K562 (cell line): ENCODE results near the gene USP7. TPM values are rescaled to one million over a fixed set of nuclear protein-coding genes. Genes with fewer than 3 reads are reported as not detected.
A peak's percentile ranks its signal among the peaks of the same experiment; 100 is the strongest.

Source experiments
- AFF4 ChIP-seq: sonication (generic); formaldehyde crosslinking; IDR thresholded peaks from 2 replicates; pipeline ENCODE4 v1.8.0; 2023; ENCODE audit warnings: mild to moderate bottlenecking, missing genetic modification reagents
- BCOR ChIP-seq: fragments of 450-650 bp; IDR thresholded peaks from 2 replicates; pipeline ENCODE4 v1.6.1; 2016
- CAMTA2 ChIP-seq: fragments of 250-450 bp; sonication (Bioruptor Pico); conservative IDR thresholded peaks from 2 replicates; pipeline ENCODE4 v1.5.1; 2022
- CHD4 ChIP-seq: fragments of 200-600 bp; sonication (generic); IDR thresholded peaks from 3 replicates; pipeline ENCODE4 v1.6.1; 2012; ENCODE audit warnings: low read depth, mild to moderate bottlenecking, mixed read lengths, low read length, inconsistent platforms; ENCODE audit not compliant: insufficient read depth, insufficient replicate concordance, poor library complexity, severe bottlenecking
- CREM ChIP-seq: IDR thresholded peaks from 2 replicates; pipeline ENCODE4 v1.6.1; 2014; ENCODE audit warnings: antibody characterized with exemption, low read depth
- E2F1 ChIP-seq: sonication (generic); formaldehyde crosslinking; IDR thresholded peaks from 2 replicates; pipeline ENCODE4 v1.8.1; 2023; ENCODE audit warnings: mild to moderate bottlenecking, missing genetic modification reagents, moderate library complexity
- ELF2 ChIP-seq: fragments of 250-450 bp; sonication (Bioruptor Pico); IDR thresholded peaks from 2 replicates; pipeline ENCODE4 v1.5.0; 2021; ENCODE audit warnings: mild to moderate bottlenecking
- ERF ChIP-seq: fragments of 450-650 bp; formaldehyde crosslinking; IDR thresholded peaks from 2 replicates; pipeline ENCODE4 v1.4.0; 2020; ENCODE audit warnings: mild to moderate bottlenecking, mixed read lengths
- FOXM1 ChIP-seq, 2 experiments: fragments of 450-650 bp in 1 of 2; sonication (generic) in 1 of 2; formaldehyde crosslinking in 1 of 2; IDR thresholded peaks; 2 replicates each; pipeline versions ENCODE4 v1.6.1 to v1.9.0; 2017 to 2022; ENCODE audit warnings: low read depth in 2 of 2, mild to moderate bottlenecking in 2 of 2, missing genetic modification reagents in 1 of 2, moderate library complexity in 1 of 2
- KDM4B ChIP-seq, 2 experiments: fragments of 450-650 bp in 1 of 2; sonication (generic) in 1 of 2; IDR thresholded peaks; 2 replicates each; pipeline ENCODE4 v1.6.1; 2016 to 2017; ENCODE audit warnings: borderline replicate concordance in 2 of 2, antibody characterized with exemption in 1 of 2, low read depth in 1 of 2, mild to moderate bottlenecking in 1 of 2
- MAZ ChIP-seq, 2 experiments: fragments of 450-650 bp in 1 of 2; sonication (generic) in 1 of 2; formaldehyde crosslinking; IDR thresholded peaks in 1 of 2; conservative IDR thresholded peaks in 1 of 2; 2 replicates each; pipeline versions ENCODE4 v1.4.0 to v1.5.0; 2020; ENCODE audit warnings: mild to moderate bottlenecking in 1 of 2, missing genetic modification reagents in 1 of 2
- PCBP1 ChIP-seq: fragments of 200-400 bp; formaldehyde crosslinking; IDR thresholded peaks from 2 replicates; pipeline ENCODE4 v1.6.1; 2018; ENCODE audit warnings: mild to moderate bottlenecking, low read depth, low read length; ENCODE audit not compliant: poor library complexity, severe bottlenecking
- SMARCA5 ChIP-seq: fragments of 450-650 bp; IDR thresholded peaks from 2 replicates; pipeline ENCODE4 v1.6.1; 2016
- SP1 ChIP-seq: sonication (generic); formaldehyde crosslinking; IDR thresholded peaks from 2 replicates; pipeline ENCODE4 v1.8.1; 2022; ENCODE audit warnings: mild to moderate bottlenecking, missing genetic modification reagents
- TCFL5 ChIP-seq: fragments of 250-450 bp; sonication (Bioruptor Pico); conservative IDR thresholded peaks from 2 replicates; pipeline ENCODE4 v1.6.1; 2021; ENCODE audit warnings: mild to moderate bottlenecking, moderate library complexity, matching md5 sums
- ZSCAN32 ChIP-seq: fragments of 450-650 bp; formaldehyde crosslinking; IDR thresholded peaks from 2 replicates; pipeline ENCODE4 v1.4.0; 2020; ENCODE audit warnings: mild to moderate bottlenecking, moderate library complexity
- polyA plus RNA-seq, 8 experiments: library from polyadenylated mRNA; depleted of rRNA in 4 of 8; stranded (reverse) in 5 of 8; unstranded in 3 of 8; fragments of >200 nt; fragmentation: Nextera tagmentation in 2 of 8; fragmentation: Illumina TruSeq in 1 of 8; extraction: Ambion mirVana in 2 of 8; extraction: Trizol in 1 of 8; gene quantifications; 2 replicates each; pipeline versions ENCODE4 v1.2.1 to v1.2.3, GENCODE V29; 2011 to 2014; ENCODE audit warnings: inconsistent platforms in 1 of 8, missing spikeins in 1 of 8
- total RNA-seq, 7 experiments: library from RNA; depleted of rRNA in 6 of 7; stranded (reverse); fragments of >200 nt in 6 of 7; fragmentation: Illumina TruSeq in 2 of 7; extraction: Trizol in 2 of 7; gene quantifications; 2 replicates each; pipeline versions ENCODE4 v1.2.1 to v1.2.3, GENCODE V29; 2011 to 2021; ENCODE audit warnings: low replicate concordance in 1 of 7
- TF ChIP-seq, protein P1 (sequence below): fragments of 450-650 bp; IDR thresholded peaks from 2 replicates; pipeline ENCODE4 v1.6.1; 2016; ENCODE audit warnings: mild to moderate bottlenecking
- TF ChIP-seq, protein P2 (sequence below), 2 experiments: fragments of 450-650 bp in 1 of 2; sonication (generic) in 1 of 2; formaldehyde crosslinking; conservative IDR thresholded peaks; 2 replicates each; pipeline versions ENCODE4 v1.4.0 to v1.8.1; 2020 to 2022; ENCODE audit warnings: mild to moderate bottlenecking in 1 of 2, missing genetic modification reagents in 1 of 2

USP7 gene
- total and polyA plus RNA-seq, 9 of the 15 experiments (the other 6 are each of a cell fraction or from before 2014, with no cell fraction given): 17.1 to 145 (median 57.9) TPM

GRCh38 chr16:8861563-8862308 is 102.0 kb downstream of the USP7 start (continued):
- TF ChIP-seq, protein P1, sequence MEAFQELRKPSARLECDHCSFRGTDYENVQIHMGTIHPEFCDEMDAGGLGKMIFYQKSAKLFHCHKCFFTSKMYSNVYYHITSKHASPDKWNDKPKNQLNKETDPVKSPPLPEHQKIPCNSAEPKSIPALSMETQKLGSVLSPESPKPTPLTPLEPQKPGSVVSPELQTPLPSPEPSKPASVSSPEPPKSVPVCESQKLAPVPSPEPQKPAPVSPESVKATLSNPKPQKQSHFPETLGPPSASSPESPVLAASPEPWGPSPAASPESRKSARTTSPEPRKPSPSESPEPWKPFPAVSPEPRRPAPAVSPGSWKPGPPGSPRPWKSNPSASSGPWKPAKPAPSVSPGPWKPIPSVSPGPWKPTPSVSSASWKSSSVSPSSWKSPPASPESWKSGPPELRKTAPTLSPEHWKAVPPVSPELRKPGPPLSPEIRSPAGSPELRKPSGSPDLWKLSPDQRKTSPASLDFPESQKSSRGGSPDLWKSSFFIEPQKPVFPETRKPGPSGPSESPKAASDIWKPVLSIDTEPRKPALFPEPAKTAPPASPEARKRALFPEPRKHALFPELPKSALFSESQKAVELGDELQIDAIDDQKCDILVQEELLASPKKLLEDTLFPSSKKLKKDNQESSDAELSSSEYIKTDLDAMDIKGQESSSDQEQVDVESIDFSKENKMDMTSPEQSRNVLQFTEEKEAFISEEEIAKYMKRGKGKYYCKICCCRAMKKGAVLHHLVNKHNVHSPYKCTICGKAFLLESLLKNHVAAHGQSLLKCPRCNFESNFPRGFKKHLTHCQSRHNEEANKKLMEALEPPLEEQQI: no peak
- TF ChIP-seq E2F1 (CRISPR knock-in tag) (no peak), BCOR (peak; percentile 95), TCFL5 (CRISPR knock-in tag) (no peak), SP1 (CRISPR knock-in tag) (no peak), ZSCAN32 (CRISPR knock-in tag) (no peak), CHD4 (peak; percentile 56), AFF4 (no peak), CREM (no peak), CAMTA2 (CRISPR knock-in tag) (no peak), ELF2 (CRISPR knock-in tag) (no peak), PCBP1 (no peak), MAZ (CRISPR knock-in tag; conservative IDR thresholded peaks at IDR 0.05 in 1 of 2, IDR thresholded peaks at IDR 0.05 in 1 of 2) (peak in 1 of 2 experiments; percentile 58; a peak in 1 of 4 replicates), FOXM1 (IDR thresholded peaks at IDR 0.05; ENCODE audit: low read depth) (no peak), FOXM1 (CRISPR knock-in tag; IDR thresholded peaks at IDR 0.05; ENCODE audit: low read depth) (no peak), KDM4B (IDR thresholded peaks at IDR 0.05; ENCODE audit: borderline replicate concordance in 2 of 2, low read depth in 1 of 2) (no peak), ERF (no peak), SMARCA5 (0 out of 2 replicates have a peak, but pooled peaks have one; percentile 72)
- TF ChIP-seq, protein P2, sequence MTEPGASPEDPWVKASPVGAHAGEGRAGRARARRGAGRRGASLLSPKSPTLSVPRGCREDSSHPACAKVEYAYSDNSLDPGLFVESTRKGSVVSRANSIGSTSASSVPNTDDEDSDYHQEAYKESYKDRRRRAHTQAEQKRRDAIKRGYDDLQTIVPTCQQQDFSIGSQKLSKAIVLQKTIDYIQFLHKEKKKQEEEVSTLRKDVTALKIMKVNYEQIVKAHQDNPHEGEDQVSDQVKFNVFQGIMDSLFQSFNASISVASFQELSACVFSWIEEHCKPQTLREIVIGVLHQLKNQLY (CRISPR knock-in tag; conservative IDR thresholded peaks at IDR 0.05): no peak
